NCI-H446 (cell line): Measurements from ENCODE around the gene B9D1.

ENCODE experiments used
- DNase-seq, 2 experiments: peaks; one replicate each; lab custom pipeline; 2025; lab: John Stamatoyannopoulos, UW

The B9D1 gene

GRCh38 chr17:19338031-19338990 is 24.2 kb downstream of the B9D1 start:
- no peak for DNase-seq

GRCh38 chr17:19337712-19338023 is 24.9 kb downstream of the B9D1 start:
- DNase-seq: no peak

GRCh38 chr17:19336938-19337711 is 25.4 kb downstream of the B9D1 start:
- DNase-seq: no peak

- DNase-seq: no peak
Measured at GRCh38 chr17:19335951-19336631, 26.4 kb downstream of the B9D1 start.

- no peak for DNase-seq
Measured at GRCh38 chr17:19334331-19334730, 28.2 kb downstream of the B9D1 start.

- DNase-seq: no peak
Measured at GRCh38 chr17:19333736-19334290, 28.7 kb downstream of the B9D1 start.

- DNase-seq: no peak
Measured at GRCh38 chr17:19333132-19333440, 29.4 kb downstream of the B9D1 start.

GRCh38 chr17:19332371-19333131 is 30.0 kb downstream of the B9D1 start:
- no peak for DNase-seq

- DNase-seq: no peak
Measured at GRCh38 chr17:19331543-19332245, 30.8 kb downstream of the B9D1 start.

GRCh38 chr17:19331134-19331533 is 31.4 kb downstream of the B9D1 start:
- DNase-seq: no peak

GRCh38 chr17:19330271-19330670 is 32.3 kb downstream of the B9D1 start:
- DNase-seq: no peak

GRCh38 chr17:19329839-19330238 is 32.7 kb downstream of the B9D1 start:
- no peak for DNase-seq

GRCh38 chr17:19329136-19329535 is 33.4 kb downstream of the B9D1 start:
- no peak for DNase-seq

GRCh38 chr17:19328441-19329061 is 34.0 kb downstream of the B9D1 start:
- no peak for DNase-seq

GRCh38 chr17:19327031-19327783 is 35.3 kb downstream of the B9D1 start:
- DNase-seq: no peak

GRCh38 chr17:19325542-19325941 is 37.0 kb downstream of the B9D1 start:
- DNase-seq: no peak

GRCh38 chr17:19322861-19323260 is 39.7 kb downstream of the B9D1 start:
- no peak for DNase-seq

- DNase-seq: no peak
Measured at GRCh38 chr17:19322129-19322505, 40.4 kb downstream of the B9D1 start.

GRCh38 chr17:19321481-19322128 is 40.9 kb downstream of the B9D1 start:
- no peak for DNase-seq
